GM19193 (cell line): Measurements from ENCODE around the gene ARHGEF28.

Experiments
- POLR2A ChIP-seq: IDR thresholded peaks from 4 replicates; pipeline ENCODE4 v1.6.1; 2011; ENCODE audit not compliant: insufficient read depth, insufficient read length; ENCODE audit errors: extremely low read depth

Gene ARHGEF28

DNA sequence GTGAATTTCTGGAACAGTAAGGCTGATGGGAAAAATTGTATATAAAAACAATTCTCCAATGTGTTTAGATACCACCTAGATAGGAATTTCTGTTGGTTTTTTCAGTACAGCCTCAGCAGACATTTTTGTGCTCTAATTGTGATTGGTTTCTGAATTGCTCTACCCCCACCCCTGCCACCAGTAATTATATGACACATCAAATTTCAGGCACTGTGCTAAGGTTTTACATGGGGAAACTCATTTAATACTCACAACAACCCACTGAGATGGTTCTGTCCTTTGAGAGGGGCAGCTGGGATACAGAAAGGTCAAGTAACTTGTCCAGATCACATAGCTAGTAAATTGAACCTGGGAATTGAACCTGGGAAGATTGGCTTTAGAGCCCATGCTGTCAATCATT is 288.0 kb downstream of the ARHGEF28 start:
- no peak for TF ChIP-seq POLR2A

GRCh38 chr5:73915345-73915744 is 289.3 kb downstream of the ARHGEF28 start:
- TF ChIP-seq POLR2A = no peak

- TF ChIP-seq POLR2A = no peak
Observed at GRCh38 chr5:73917433-73917832, 291.4 kb downstream of the ARHGEF28 start.

DNA sequence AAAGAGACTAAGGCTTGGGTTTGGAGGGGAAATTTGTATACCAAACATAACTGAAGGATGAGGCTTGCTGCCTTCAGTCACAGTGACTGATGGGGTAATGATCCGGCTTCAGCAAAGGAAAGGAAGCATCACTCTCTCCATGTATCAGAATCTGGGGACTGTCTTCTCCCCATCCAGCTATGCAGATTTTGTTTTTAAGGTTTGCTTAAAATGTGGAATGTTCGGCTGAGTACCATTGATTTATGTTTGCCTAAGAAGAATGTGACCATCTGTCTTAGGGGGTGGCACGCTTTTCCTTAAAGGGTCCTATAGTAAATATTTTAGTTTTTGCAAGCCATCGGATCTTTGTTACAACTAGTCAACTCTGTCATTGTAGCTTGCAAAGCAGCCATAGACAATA is 291.9 kb downstream of the ARHGEF28 start:
- no peak for TF ChIP-seq POLR2A

- TF ChIP-seq POLR2A = no peak
Observed at GRCh38 chr5:73918791-73919221, 292.8 kb downstream of the ARHGEF28 start.

GRCh38 chr5:73921741-73922140 is 295.7 kb downstream of the ARHGEF28 start:
- no peak for TF ChIP-seq POLR2A

DNA sequence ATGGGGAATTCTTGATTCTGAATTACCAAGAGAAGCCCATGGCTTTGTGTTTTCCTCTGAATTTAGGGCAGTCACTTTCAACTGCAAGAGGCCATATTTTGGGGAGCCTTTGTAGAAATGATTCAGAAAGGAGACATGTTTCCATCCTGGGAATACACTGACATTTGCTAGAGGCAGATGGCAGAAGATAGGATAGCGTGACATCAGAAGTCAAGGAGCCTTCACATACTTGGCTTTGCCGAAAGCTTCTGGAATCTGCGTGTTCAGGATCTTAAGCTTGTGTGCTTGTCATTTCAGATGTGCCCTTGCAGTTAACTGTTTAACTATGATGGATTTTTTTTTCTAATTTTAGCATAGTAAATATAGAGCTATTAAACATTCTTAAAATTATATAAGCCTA is 296.2 kb downstream of the ARHGEF28 start:
- no peak for TF ChIP-seq POLR2A

- TF ChIP-seq POLR2A = no peak
Observed at GRCh38 chr5:73922875-73923557, 297.0 kb downstream of the ARHGEF28 start.

DNA sequence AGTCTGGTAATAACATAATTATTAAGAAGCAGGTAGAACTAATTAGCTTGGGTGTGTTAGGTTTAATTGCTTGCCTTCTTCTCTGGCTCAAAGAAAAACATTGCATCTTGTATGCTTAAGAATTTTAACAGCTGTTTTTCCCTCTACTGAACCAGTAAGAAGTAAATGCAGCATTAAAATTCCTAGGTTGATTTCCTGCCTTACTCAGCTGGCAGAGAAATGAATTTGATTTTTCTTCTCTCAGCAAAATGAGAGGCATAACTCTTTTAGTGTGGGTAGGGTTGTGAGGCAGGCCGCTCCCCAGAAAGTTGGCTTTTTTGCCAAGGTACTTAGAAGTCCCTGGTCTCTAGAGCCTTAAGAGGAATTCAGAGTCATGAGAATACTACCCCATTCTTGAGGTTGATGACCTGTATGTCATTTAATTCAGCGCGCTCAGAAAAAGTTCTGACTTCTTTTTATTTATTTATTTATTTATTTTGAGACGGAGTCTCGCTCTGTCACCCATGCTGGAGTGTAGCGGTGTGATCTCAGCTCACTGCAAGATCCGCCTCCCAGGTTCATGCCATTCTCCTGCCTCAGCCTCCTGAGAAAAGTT is 302.6 kb downstream of the ARHGEF28 start:
- no peak for TF ChIP-seq POLR2A

DNA sequence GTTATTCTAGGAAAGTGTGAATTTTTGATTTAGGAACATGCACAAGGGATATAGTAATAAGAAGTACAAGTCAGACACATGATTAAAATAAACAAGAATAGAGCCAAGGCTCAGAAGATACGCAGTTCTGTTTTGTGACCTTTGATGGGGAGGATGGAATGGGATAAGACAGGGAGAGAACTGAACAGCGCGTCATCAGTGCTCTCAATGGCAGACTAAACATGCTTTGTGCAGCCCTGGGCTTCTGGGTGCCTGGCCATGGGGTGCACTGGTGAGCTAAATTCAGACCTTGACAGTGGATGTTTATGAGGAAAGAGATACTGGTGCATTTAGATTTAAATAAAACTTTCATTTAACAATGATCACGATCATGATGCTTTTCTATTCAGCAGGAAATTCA is 309.7 kb downstream of the ARHGEF28 start:
- TF ChIP-seq POLR2A = no peak

GRCh38 chr5:73938280-73938937 is 312.4 kb downstream of the ARHGEF28 start:
- no peak for TF ChIP-seq POLR2A

DNA sequence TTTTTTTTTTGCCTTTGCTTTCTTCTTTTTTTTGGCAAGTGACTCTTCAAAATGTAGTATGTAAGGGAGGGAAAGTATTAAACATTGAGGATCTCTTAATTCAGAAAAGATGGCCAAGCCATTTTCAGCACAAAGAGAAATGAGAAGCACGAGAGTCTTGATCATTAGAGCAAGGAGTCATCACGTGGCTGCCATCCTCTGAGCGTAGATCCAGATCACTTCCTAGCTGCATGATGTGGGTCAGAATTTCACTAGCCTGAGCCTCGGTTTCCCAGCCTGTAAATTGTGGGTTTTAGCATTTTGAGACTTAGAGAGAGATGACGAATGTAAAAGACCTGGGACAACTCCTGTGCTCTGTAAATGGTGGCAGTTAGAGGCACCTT is 312.9 kb downstream of the ARHGEF28 start:
- no peak for TF ChIP-seq POLR2A

DNA sequence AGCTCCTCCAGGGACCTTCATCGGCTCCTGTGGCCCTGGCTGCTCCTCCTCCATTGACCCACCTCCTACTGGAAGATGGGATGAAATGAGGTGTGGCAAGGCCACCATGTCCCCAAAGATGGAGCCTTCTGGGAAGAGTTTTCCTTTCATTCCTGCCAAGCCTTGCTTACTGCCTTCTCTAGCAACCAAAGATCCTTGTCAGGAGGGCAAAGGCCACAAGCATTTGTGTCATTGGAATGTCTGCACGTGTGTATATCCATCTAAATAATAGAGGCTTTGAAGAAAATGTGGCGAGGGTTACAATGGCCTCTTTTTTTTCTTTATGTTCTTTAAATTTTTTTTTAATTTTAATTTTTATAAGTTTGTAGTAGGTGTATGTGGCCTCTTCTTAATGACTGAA is 313.6 kb downstream of the ARHGEF28 start:
- no peak for TF ChIP-seq POLR2A

DNA sequence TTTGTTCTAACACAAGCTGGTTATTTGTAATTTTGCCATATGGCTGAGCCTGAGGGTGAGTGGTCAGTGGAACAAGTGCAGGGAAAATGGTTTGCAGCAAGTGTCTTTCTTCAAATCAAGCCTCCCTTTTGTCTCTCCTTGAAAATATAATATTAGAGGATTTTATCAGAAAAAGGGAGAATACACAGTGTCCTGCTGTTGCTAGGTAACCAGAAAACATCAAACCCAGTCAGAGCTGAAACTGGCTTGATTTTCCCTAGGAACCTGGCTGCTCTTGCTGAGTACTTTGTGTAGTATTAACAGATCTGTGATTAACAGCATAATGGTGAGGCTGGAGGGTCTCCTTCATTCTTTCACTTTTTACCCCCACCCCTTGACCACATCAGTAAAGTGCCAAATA is 314.0 kb downstream of the ARHGEF28 start:
- no peak for TF ChIP-seq POLR2A

DNA sequence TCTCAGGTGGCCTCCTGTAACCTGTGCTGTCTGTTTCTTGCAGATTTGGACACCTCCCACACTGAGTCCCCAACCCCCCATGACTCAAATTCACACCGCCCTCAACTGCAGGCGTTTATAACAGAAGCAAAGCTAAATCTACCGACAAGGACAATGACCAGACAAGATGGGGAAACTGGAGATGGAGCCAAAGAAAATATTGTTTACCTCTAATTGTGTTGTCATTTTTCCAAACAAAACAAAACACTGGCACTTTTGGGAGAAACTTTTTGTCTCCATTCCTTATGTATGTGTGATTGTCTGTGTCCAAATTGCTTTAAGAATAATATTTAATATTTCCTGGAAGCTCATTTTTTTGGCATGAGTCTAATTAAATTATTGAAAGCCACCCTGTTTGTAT is 314.8 kb downstream of the ARHGEF28 start:
- TF ChIP-seq POLR2A = no peak

GRCh38 chr5:73942783-73943182 is 316.8 kb downstream of the ARHGEF28 start:
- no peak for TF ChIP-seq POLR2A

DNA sequence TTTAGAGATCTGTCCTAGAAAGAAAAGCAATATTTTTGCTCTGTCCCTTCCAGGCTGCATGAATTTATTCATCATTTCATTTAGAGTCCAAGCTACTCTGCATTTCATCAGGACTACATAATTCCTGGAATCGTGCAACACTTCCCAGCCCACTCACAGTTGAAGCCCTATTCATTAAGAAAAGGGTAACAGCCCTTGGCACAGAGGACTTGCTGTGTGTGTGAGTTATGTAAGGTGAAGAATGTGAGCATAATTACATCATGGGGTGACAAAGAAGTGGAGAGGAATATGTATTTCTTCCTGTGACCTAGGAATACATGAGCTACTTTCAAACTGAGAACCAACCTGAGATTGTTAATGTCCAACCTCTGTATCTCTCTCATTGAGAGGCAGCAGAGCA is 317.4 kb downstream of the ARHGEF28 start:
- no peak for TF ChIP-seq POLR2A

DNA sequence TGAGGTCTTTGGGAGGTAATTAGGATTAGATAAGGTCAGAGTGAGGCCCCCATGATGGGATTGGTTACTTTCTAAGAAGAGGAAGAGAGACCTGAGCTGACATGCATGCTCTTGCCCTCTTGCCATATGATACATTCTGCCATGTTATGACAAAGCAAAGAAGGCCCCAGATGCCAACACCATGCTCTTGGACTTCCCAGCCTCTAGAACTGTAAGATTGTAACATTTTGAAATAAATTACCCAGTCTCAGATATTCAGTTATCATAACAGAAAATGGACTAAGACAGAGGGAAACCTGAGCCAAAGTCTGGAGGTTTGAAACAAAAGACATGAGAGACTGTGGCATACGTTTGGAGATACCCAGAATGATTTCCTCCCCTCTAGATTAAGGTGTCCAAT is 318.6 kb downstream of the ARHGEF28 start:
- TF ChIP-seq POLR2A = no peak
